ENCODE results near the gene SGCB.
A peak's percentile ranks its signal among the peaks of the same experiment; 100 is the strongest.

Gene SGCB

GRCh38 chr4:52069571-52069970, 31.5 kb upstream of the SGCB start:
- TF ChIP-seq CTCF (IDR thresholded peaks at IDR 0.05; ENCODE audit: borderline replicate concordance, control extremely low read depth, extremely low read depth, insufficient read depth, missing control alignments), result no peak
- DNase-seq (ENCODE audit: low spot score), result no peak
- in situ Hi-C loops (cut with MboI; ENCODE audit: low sequenced_read_pairs, unreplicated experiment), result no loop called here

GRCh38 chr4:52059372-52059771, 21.3 kb upstream of the SGCB start:
- in situ Hi-C loops (cut with MboI; ENCODE audit: low sequenced_read_pairs, unreplicated experiment), result no loop called here
- no peak for TF ChIP-seq CTCF (IDR thresholded peaks at IDR 0.05; ENCODE audit: borderline replicate concordance, control extremely low read depth, extremely low read depth, insufficient read depth, missing control alignments)
- no peak for DNase-seq (ENCODE audit: low spot score)

- no peak for DNase-seq (ENCODE audit: low spot score)
- in situ Hi-C loops (cut with MboI; ENCODE audit: low sequenced_read_pairs, unreplicated experiment), result no loop called here
- no peak for TF ChIP-seq CTCF (IDR thresholded peaks at IDR 0.05; ENCODE audit: borderline replicate concordance, control extremely low read depth, extremely low read depth, insufficient read depth, missing control alignments)
Observed at GRCh38 chr4:52058275-52058674, 20.2 kb upstream of the SGCB start.

- in situ Hi-C loops (cut with MboI; ENCODE audit: low sequenced_read_pairs, unreplicated experiment), result no loop called here
- no peak for DNase-seq (ENCODE audit: low spot score)
- no peak for TF ChIP-seq CTCF (IDR thresholded peaks at IDR 0.05; ENCODE audit: borderline replicate concordance, control extremely low read depth, extremely low read depth, insufficient read depth, missing control alignments)
Observed at GRCh38 chr4:52057196-52057595, 19.1 kb upstream of the SGCB start.

- DNase-seq (ENCODE audit: low spot score), result no peak
- no peak for TF ChIP-seq CTCF (IDR thresholded peaks at IDR 0.05; ENCODE audit: borderline replicate concordance, control extremely low read depth, extremely low read depth, insufficient read depth, missing control alignments)
- in situ Hi-C loops (cut with MboI; ENCODE audit: low sequenced_read_pairs, unreplicated experiment), result no loop called here
Observed at GRCh38 chr4:52054254-52054653, 16.2 kb upstream of the SGCB start.

GRCh38 chr4:52052475-52052780, 14.3 kb upstream of the SGCB start:
- TF ChIP-seq CTCF (IDR thresholded peaks at IDR 0.05; ENCODE audit: borderline replicate concordance, control extremely low read depth, extremely low read depth, insufficient read depth, missing control alignments), result no peak
- peak; percentile 54 for DNase-seq (ENCODE audit: low spot score)
- in situ Hi-C loops (cut with MboI; ENCODE audit: low sequenced_read_pairs, unreplicated experiment), result no loop called here
